LNCAP (cell line): ENCODE measurements around the gene TTC24.
A peak's percentile ranks its signal among the peaks of the same experiment; 100 is the strongest.

Source experiments
- CTCF ChIP-seq: fragments of 450-650 bp; IDR thresholded peaks from 2 replicates; pipeline ENCODE4 v1.5.1; 2017; ENCODE audit warnings: mild to moderate bottlenecking

TTC24 gene

GRCh38 chr1:156583821-156584622 is 4.5 kb downstream of the TTC24 start:
- TF ChIP-seq CTCF = peak; percentile 90

GRCh38 chr1:156584813-156585212 is 5.3 kb downstream of the TTC24 start:
- no peak for TF ChIP-seq CTCF

GRCh38 chr1:156586323-156586722 is 6.8 kb downstream of the TTC24 start:
- no peak for TF ChIP-seq CTCF

GRCh38 chr1:156586892-156587477 is 7.5 kb downstream of the TTC24 start:
- TF ChIP-seq CTCF = no peak

GRCh38 chr1:156589546-156589945 is 10.0 kb downstream of the TTC24 start:
- no peak for TF ChIP-seq CTCF

- no peak for TF ChIP-seq CTCF
Observed at GRCh38 chr1:156590326-156591180, 11.0 kb downstream of the TTC24 start.

GRCh38 chr1:156591181-156591431 is 11.6 kb downstream of the TTC24 start:
- TF ChIP-seq CTCF = no peak
